CD4-positive, alpha-beta T cell treated with Interleukin-12 subunit alpha and Interleukin-12 subunit beta, for 1 hour (primary cell): ENCODE measurements around the gene GABRR2.

Source experiments
- DNase-seq: peaks from one replicate; pipeline ENCODE4 v3.0.0-alpha.2; 2020

The GABRR2 gene

GRCh38 chr6:89315249-89315885 lies at the start of gene GABRR2:
Gene GABRR2 (minus strand): TSS chr6:89315299. CDS start chr6:89315165, 134 bp downstream.
- no peak for DNase-seq

GRCh38 chr6:89364586-89364985 lies 49.5 kb upstream of the GABRR2 start:
- no peak for DNase-seq

GRCh38 chr6:89361171-89361570 lies 46.1 kb upstream of the GABRR2 start:
- no peak for DNase-seq

- DNase-seq = no peak
Observed at GRCh38 chr6:89360415-89360999, 45.4 kb upstream of the GABRR2 start.

GRCh38 chr6:89359561-89359960 lies 44.5 kb upstream of the GABRR2 start:
- no peak for DNase-seq

- peak; percentile 22 for DNase-seq
Observed at GRCh38 chr6:89357390-89357789, 42.3 kb upstream of the GABRR2 start.

GRCh38 chr6:89356642-89357170 lies 41.6 kb upstream of the GABRR2 start:
- DNase-seq = no peak

- DNase-seq = no peak
Observed at GRCh38 chr6:89355511-89356194, 40.6 kb upstream of the GABRR2 start.

- no peak for DNase-seq
Observed at GRCh38 chr6:89353702-89354392, 38.7 kb upstream of the GABRR2 start.

- no peak for DNase-seq
Observed at GRCh38 chr6:89353118-89353556, 38.0 kb upstream of the GABRR2 start.

- peak; percentile 83 for DNase-seq
Observed at GRCh38 chr6:89352278-89353117, 37.4 kb upstream of the GABRR2 start, which contains the start of gene UBE2J1. Gene UBE2J1 (minus strand): TSS chr6:89352722. CDS start chr6:89352569, 153 bp downstream.

GRCh38 chr6:89351671-89352277 lies 36.7 kb upstream of the GABRR2 start:
- no peak for DNase-seq

- peak; percentile 34 for DNase-seq
Observed at GRCh38 chr6:89350281-89350966, 35.3 kb upstream of the GABRR2 start.

GRCh38 chr6:89348372-89348771 lies 33.3 kb upstream of the GABRR2 start:
- no peak for DNase-seq

GRCh38 chr6:89347825-89348224 lies 32.7 kb upstream of the GABRR2 start:
- DNase-seq = no peak

- DNase-seq = no peak
Observed at GRCh38 chr6:89346433-89346832, 31.3 kb upstream of the GABRR2 start.

- DNase-seq = no peak
Observed at GRCh38 chr6:89339565-89339964, 24.5 kb upstream of the GABRR2 start.

- DNase-seq = no peak
Observed at GRCh38 chr6:89335164-89335563, 20.1 kb upstream of the GABRR2 start.

- DNase-seq = no peak
Observed at GRCh38 chr6:89330910-89331309, 15.8 kb upstream of the GABRR2 start.

- DNase-seq = no peak
Observed at GRCh38 chr6:89328976-89329375, 13.9 kb upstream of the GABRR2 start.

GRCh38 chr6:89324304-89324703 lies 9.2 kb upstream of the GABRR2 start:
- no peak for DNase-seq
